Endothelial cell of umbilical vein (primary cell): ENCODE measurements around the gene LRRC7. TPM values are rescaled to one million over a fixed set of nuclear protein-coding genes. Genes with fewer than 3 reads are reported as not detected.

Experiments
- BruUV-seq: library from RNA; stranded (reverse); fragments of 400-500 nt; replicated peaks from 2 replicates; lab custom pipeline; 2021; lab: Mats Ljungman, UMichigan
- CTCF ChIA-PET: fragments of 300-600, 350-600 bp; sonication (Branson Sonifier 250); formaldehyde crosslinking; loops from one replicate; lab custom pipeline; 2021; ENCODE audit warnings: antibody characterized with exemption, inconsistent platforms; lab: Charles Lee
- POLR2A ChIA-PET: fragments of 300-600, 350-600 bp; sonication (Branson Sonifier 250); formaldehyde crosslinking; loops from one replicate; lab custom pipeline; 2021; ENCODE audit warnings: antibody characterized with exemption, inconsistent platforms; lab: Charles Lee
- DNase-seq: peaks from one replicate; pipeline ENCODE4 v3.0.0-alpha.2; 2011; ENCODE audit warnings: low read depth, low spot score
- FAIRE-seq: peaks from 2 replicates; lab custom pipeline; 2011; peaks lifted over from hg19 to GRCh38; lab: Jason Lieb, UNC
- H2AFZ ChIP-seq: 2 replicates; pipeline ENCODE4 v1.6.0; 2012; ENCODE audit warnings: low read depth, low read length, control low read depth, inconsistent platforms
- H3K27ac ChIP-seq: 2 replicates; pipeline ENCODE4 v1.5.1; 2011; ENCODE audit warnings: low read depth, mild to moderate bottlenecking, control low read depth, low read length, moderate library complexity; ENCODE audit not compliant: insufficient read depth
- H3K27me3 ChIP-seq, 2 experiments: 2 replicates each; pipeline versions ENCODE4 v1.6.0 to v1.6.1; 2011; ENCODE audit warnings: low read length in 2 of 2, mixed read lengths in 1 of 2; ENCODE audit not compliant: control insufficient read depth in 2 of 2, insufficient read depth in 2 of 2
- H3K36me3 ChIP-seq, 2 experiments: 2 replicates in 1 of 2; 3 replicates in 1 of 2; pipeline ENCODE4 v1.5.1; 2011; ENCODE audit warnings: low read length in 2 of 2, mild to moderate bottlenecking in 1 of 2, moderate library complexity in 1 of 2; ENCODE audit not compliant: control insufficient read depth in 2 of 2, insufficient read depth in 2 of 2; ENCODE audit errors: extremely low read depth in 1 of 2
- H3K4me1 ChIP-seq: 3 replicates; pipeline ENCODE4 v1.5.1; 2011; ENCODE audit warnings: mild to moderate bottlenecking, low read length; ENCODE audit not compliant: control insufficient read depth, insufficient read depth; ENCODE audit errors: extremely low read depth
- H3K4me2 ChIP-seq: 2 replicates; pipeline ENCODE4 v1.6.1; 2011; ENCODE audit warnings: low read length, control low read depth, mixed read lengths; ENCODE audit not compliant: insufficient read depth
- H3K4me3 ChIP-seq, 3 experiments: fragments of 200-600 bp in 1 of 3; sonication (generic), shearing (Covaris generic) in 1 of 3; replicated peaks in 1 of 3; 2 replicates each; pipeline ENCODE4 v1.5.1; 2011 to 2016; ENCODE audit warnings: control low read depth in 3 of 3, low read length in 3 of 3, mild to moderate bottlenecking in 2 of 3, inconsistent platforms in 1 of 3, low read depth in 1 of 3, moderate library complexity in 1 of 3; ENCODE audit not compliant: insufficient read depth in 1 of 3
- H3K79me2 ChIP-seq: 2 replicates; pipeline ENCODE4 v1.6.0; 2012; ENCODE audit warnings: low read length, inconsistent platforms; ENCODE audit not compliant: control insufficient read depth, insufficient read depth
- H3K9ac ChIP-seq: replicated peaks from 2 replicates; pipeline ENCODE3; 2011; ENCODE audit warnings: low read length, control low read depth; ENCODE audit not compliant: insufficient read depth; ENCODE audit errors: extremely low read depth
- H3K9me1 ChIP-seq: replicated peaks from 3 replicates; pipeline ENCODE4 v1.6.0; 2011; ENCODE audit warnings: mild to moderate bottlenecking, low read length; ENCODE audit not compliant: control insufficient read depth, insufficient read depth; ENCODE audit errors: extremely low read depth
- H3K9me3 ChIP-seq: replicated peaks from 2 replicates; pipeline ENCODE4 v1.5.1; 2012; ENCODE audit warnings: low read length, inconsistent platforms; ENCODE audit not compliant: control insufficient read depth, insufficient read depth
- H4K20me1 ChIP-seq: replicated peaks from 2 replicates; pipeline ENCODE3; 2011; ENCODE audit warnings: mild to moderate bottlenecking, low read length; ENCODE audit not compliant: control insufficient read depth, insufficient read depth; ENCODE audit errors: extremely low read depth
- EZH2 ChIP-seq: IDR thresholded peaks from 2 replicates; pipeline ENCODE4 v1.6.1; 2012; ENCODE audit warnings: borderline replicate concordance, low read depth, mild to moderate bottlenecking, moderate library complexity, low read length, inconsistent platforms; ENCODE audit not compliant: severe bottlenecking
- FOS ChIP-seq: IDR thresholded peaks from 2 replicates; pipeline ENCODE4 v1.6.1; 2011; ENCODE audit warnings: mild to moderate bottlenecking, low read length, moderate library complexity, borderline replicate concordance; ENCODE audit not compliant: insufficient read depth
- GATA2 ChIP-seq: IDR thresholded peaks from 2 replicates; pipeline ENCODE4 v1.7.0; 2011; ENCODE audit warnings: low read depth, mild to moderate bottlenecking, moderate library complexity, mixed read lengths, low read length; ENCODE audit not compliant: insufficient read length, insufficient read depth
- JUN ChIP-seq: IDR thresholded peaks from 2 replicates; pipeline ENCODE4 v1.6.1; 2011; ENCODE audit warnings: borderline replicate concordance, low read depth; ENCODE audit not compliant: insufficient read length, insufficient read depth
- MYC ChIP-seq: IDR thresholded peaks from one replicate; pipeline ENCODE4 v1.6.1; 2011; ENCODE audit warnings: mild to moderate bottlenecking, low read depth, low read length
- POLR2A ChIP-seq: IDR thresholded peaks from 2 replicates; pipeline ENCODE4 v1.6.1; 2012; ENCODE audit warnings: low read depth, mild to moderate bottlenecking, control low read depth, low read length
- dilution Hi-C: fragments of 300-500 bp; cut with MboI; formaldehyde crosslinking; loops from one replicate; pipeline ENCODE4 v1.15.0; 2019; ENCODE audit warnings: low sequenced_read_pairs; ENCODE audit not compliant: extremely low pct_ligation_motif_present
- intact Hi-C: fragments of 100-400 bp; cut with micrococcal nuclease; formaldehyde crosslinking; loops from one replicate; pipeline ENCODE4 v1.10.0; 2022
- polyA plus RNA-seq, 4 experiments: library from polyadenylated mRNA; depleted of rRNA in 3 of 4; stranded (reverse) in 3 of 4; unstranded in 1 of 4; fragments of >200 nt; gene quantifications; 2 replicates each; pipeline versions ENCODE4 v1.2.1 to v1.2.3, GENCODE V29; 2011 to 2012; ENCODE audit warnings: missing spikeins in 1 of 4
- total RNA-seq: library from RNA; stranded (reverse); gene quantifications from 2 replicates; pipeline ENCODE4 v1.2.3, GENCODE V29; 2021
- TF ChIP-seq, protein P1 (sequence below), 2 donors: IDR thresholded peaks; 1 replicate in 1 of 2; 2 replicates in 1 of 2; pipeline ENCODE4 v1.5.1; 2011; ENCODE audit warnings: low read length in 2 of 2, mild to moderate bottlenecking in 2 of 2, moderate library complexity in 2 of 2, control low read depth in 1 of 2, inconsistent platforms in 1 of 2, low read depth in 1 of 2; ENCODE audit not compliant: insufficient read depth in 1 of 2; ENCODE audit errors: extremely low read depth in 1 of 2

The LRRC7 gene
- total and polyA plus RNA-seq, 2 donors (not counting 3 experiments of a cell fraction or from before 2014, with no cell fraction given) = 0.11 to 0.58 TPM

DNA sequence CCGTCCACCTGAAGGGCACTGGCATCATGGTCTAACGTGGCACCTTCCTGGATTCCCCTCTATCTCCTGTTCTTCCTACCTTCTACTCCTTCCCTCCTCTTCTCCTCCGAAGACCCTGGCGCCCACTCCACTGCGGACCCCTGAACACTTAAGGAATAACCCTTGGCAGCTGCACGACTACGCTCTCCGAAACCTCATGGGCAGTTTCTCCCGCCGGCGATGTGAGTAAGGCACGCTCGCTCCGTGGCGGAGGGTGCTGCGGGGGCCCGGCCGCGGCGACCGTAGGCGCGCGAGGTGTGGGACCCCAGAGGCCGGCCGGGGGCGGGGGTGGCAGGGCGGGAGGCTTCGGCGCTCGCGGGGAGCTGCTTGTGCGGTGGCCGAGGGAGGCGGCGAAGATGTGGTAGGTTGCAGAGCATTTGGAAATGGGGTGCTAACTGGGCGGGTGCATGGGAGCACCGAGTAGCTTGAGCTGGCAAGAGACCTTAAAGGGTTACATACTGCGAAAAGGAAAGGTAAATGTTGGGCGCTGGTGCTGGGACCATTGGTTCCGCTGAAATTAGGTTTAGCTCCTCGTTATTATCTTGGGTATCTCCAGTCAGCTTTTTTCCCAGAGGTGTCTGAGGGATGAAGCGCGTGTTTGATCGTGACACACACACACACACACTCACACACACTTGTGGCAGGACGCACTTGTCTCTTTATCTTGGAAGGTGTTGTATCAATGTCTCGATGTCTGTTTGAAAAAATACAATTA lies 876 bp downstream of the LRRC7 start:
- POLR2A ChIA-PET = no interaction called here
- Histone ChIP-seq H3K9me1 (no peaks in the 10 kb centered on the region), H2AFZ (peak overlapping the region; percentile 77), H3K36me3 (no peaks in the 10 kb centered on the region), H3K4me1 (peaks cover 14% of the 10 kb centered on the region), H3K27me3 (peaks cover 23 to 24% of the 10 kb centered on the region in 2 experiments), H3K27ac (no peak overlapping the region), H3K4me3 (peak overlapping the region in 2 of 3 experiments; percentile 21 to 51), H3K79me2 (no peaks in the 10 kb centered on the region), H3K9me3 (no peaks in the 10 kb centered on the region), H3K4me2 (peak overlapping the region; percentile 94), H4K20me1 (no peaks in the 10 kb centered on the region), H3K9ac (no peak overlapping the region)
- FAIRE-seq = no peak
- intact Hi-C loops = loop anchor here (10.0 kb wide), 2 partner anchors 636 to 1074 kb away; partner anchors contain the start of genes DEPDC1 and LRRC40
- BruUV-seq = no TSS peak
- DNase-seq = peak; percentile 9
- TF ChIP-seq EZH2 = peak; percentile 48
- no peak for TF ChIP-seq JUN
- CTCF ChIA-PET = interaction anchor here (1.1 to 1.5 kb wide), 3 partner anchors 14 to 24 kb away, joined by 3 to 4 read pairs (median 4); no protein-coding TSS in a partner anchor
- dilution Hi-C loops = no loop called here

DNA sequence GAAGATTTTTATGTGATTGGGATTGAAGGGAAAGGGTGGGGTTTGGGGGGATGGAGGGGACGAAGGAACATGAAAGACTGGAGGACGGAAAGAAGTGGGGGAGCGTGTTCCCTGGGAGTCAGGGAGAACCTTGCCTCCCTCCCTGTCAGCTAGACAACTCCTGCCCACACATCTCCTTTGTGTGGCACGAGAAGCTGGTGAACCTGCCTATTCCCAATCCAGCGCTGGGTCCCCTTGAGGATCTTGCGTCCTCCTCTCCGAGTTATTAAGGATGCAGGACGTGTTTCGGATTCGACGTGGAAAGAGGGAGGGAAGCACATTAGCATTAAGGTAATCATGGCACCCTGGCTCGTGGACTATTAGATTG lies 1.4 kb downstream of the LRRC7 start:
- Histone ChIP-seq H3K4me1 (peaks cover 14% of the 10 kb centered on the region), H3K9me3 (no peaks in the 10 kb centered on the region), H3K9me1 (no peaks in the 10 kb centered on the region), H3K4me3 (peak overlapping the region in 2 of 3 experiments; percentile 0 to 4), H3K27ac (no peak overlapping the region), H3K36me3 (no peaks in the 10 kb centered on the region), H3K27me3 (peaks cover 23 to 24% of the 10 kb centered on the region in 2 experiments), H4K20me1 (no peaks in the 10 kb centered on the region), H3K4me2 (peak overlapping the region; percentile 94), H2AFZ (peak overlapping the region; percentile 18), H3K79me2 (no peaks in the 10 kb centered on the region), H3K9ac (no peak overlapping the region)
- DNase-seq (peak; percentile 2), FAIRE-seq (no peak)
- ChIA-PET CTCF (interaction anchor here (0.7 to 1.5 kb wide), 4 partner anchors 14 to 462 kb away, joined by 3 to 4 read pairs (median 4); no protein-coding TSS in a partner anchor), POLR2A (no interaction called here)
- BruUV-seq = no TSS peak
- dilution Hi-C loops (no loop called here), intact Hi-C loops (loop anchor here (10.0 kb wide), 2 partner anchors 636 to 1074 kb away; partner anchors contain the start of genes DEPDC1 and LRRC40)
- TF ChIP-seq FOS (no peak), GATA2 (no peak), POLR2A (no peak), JUN (no peak), MYC (no peak)
- TF ChIP-seq, protein P1, sequence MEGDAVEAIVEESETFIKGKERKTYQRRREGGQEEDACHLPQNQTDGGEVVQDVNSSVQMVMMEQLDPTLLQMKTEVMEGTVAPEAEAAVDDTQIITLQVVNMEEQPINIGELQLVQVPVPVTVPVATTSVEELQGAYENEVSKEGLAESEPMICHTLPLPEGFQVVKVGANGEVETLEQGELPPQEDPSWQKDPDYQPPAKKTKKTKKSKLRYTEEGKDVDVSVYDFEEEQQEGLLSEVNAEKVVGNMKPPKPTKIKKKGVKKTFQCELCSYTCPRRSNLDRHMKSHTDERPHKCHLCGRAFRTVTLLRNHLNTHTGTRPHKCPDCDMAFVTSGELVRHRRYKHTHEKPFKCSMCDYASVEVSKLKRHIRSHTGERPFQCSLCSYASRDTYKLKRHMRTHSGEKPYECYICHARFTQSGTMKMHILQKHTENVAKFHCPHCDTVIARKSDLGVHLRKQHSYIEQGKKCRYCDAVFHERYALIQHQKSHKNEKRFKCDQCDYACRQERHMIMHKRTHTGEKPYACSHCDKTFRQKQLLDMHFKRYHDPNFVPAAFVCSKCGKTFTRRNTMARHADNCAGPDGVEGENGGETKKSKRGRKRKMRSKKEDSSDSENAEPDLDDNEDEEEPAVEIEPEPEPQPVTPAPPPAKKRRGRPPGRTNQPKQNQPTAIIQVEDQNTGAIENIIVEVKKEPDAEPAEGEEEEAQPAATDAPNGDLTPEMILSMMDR (IDR thresholded peaks at IDR 0.05; ENCODE audit: extremely low read depth in 1 of 2, insufficient read depth in 1 of 2, low read depth in 1 of 2, low read length in 2 of 2) = no peak
